Stimulated activated naive CD8-positive, alpha-beta T cell treated with anti-CD3 and anti-CD28 coated beads, Interleukin-15, amount 100 ng/mL, for 72 hours (primary cell): ENCODE results near the gene CLDN5.

Experiments
- ATAC-seq: fragments of 150-1000 bp; cut with Tn5 transposase; 2 replicates; pipeline ENCODE4 v1.10.0; 2021; ENCODE audit warnings: mild to moderate bottlenecking, moderate library complexity
- DNase-seq, 2 donors: peaks; one replicate each; pipeline ENCODE4 v3.0.0; 2021 to 2022
- H3K27ac Mint-ChIP-seq, 2 donors: one replicate each; pipeline ENCODE4 v1.8.0; 2022; ENCODE audit warnings: mild to moderate bottlenecking in 2 of 2, mixed read lengths in 2 of 2, moderate library complexity in 2 of 2
- H3K27me3 Mint-ChIP-seq: one replicate; pipeline ENCODE4 v1.8.0; 2022; ENCODE audit warnings: mixed read lengths
- H3K4me1 Mint-ChIP-seq: one replicate; pipeline ENCODE4 v1.8.0; 2022; ENCODE audit warnings: mild to moderate bottlenecking, mixed read lengths
- H3K4me3 Mint-ChIP-seq, 2 donors: one replicate each; pipeline ENCODE4 v1.8.0; 2022; ENCODE audit warnings: mild to moderate bottlenecking in 2 of 2, mixed read lengths in 2 of 2, moderate library complexity in 1 of 2
- H3K9me3 Mint-ChIP-seq, 2 donors: one replicate each; pipeline ENCODE4 v1.8.0; 2022; ENCODE audit warnings: mixed read lengths in 2 of 2

Gene CLDN5

DNA sequence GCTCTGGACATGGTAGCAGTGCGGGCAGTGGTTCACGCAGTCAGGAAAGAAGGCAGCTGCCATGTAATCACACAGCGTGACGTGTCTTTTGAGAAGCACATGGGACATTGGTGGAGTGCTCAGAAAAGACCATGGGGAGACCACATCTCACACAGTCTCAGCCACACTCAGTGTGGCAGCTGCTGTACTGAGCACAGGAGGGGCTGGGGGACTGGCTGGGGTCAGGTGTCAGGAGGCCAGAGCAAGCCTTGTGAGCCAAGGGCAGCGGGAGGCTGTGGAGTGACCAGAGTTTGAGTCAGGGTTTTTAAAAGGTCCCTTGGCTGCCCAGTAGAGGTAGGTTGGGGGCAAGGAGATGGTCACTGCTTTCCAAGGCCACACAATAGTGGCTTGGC lies 18.5 kb downstream of the CLDN5 start:
- peak overlapping the region in 1 of 2 donors; percentile 64 for H3K27ac Mint-ChIP-seq
- H3K27me3 Mint-ChIP-seq = no peaks in the 10 kb centered on the region
- no peaks in the 10 kb centered on the region for H3K9me3 Mint-ChIP-seq
- DNase-seq (no peak), ATAC-seq (peak; percentile 9)
- peaks cover 30% of the 10 kb centered on the region for H3K4me1 Mint-ChIP-seq
- H3K4me3 Mint-ChIP-seq = no peak overlapping the region

DNA sequence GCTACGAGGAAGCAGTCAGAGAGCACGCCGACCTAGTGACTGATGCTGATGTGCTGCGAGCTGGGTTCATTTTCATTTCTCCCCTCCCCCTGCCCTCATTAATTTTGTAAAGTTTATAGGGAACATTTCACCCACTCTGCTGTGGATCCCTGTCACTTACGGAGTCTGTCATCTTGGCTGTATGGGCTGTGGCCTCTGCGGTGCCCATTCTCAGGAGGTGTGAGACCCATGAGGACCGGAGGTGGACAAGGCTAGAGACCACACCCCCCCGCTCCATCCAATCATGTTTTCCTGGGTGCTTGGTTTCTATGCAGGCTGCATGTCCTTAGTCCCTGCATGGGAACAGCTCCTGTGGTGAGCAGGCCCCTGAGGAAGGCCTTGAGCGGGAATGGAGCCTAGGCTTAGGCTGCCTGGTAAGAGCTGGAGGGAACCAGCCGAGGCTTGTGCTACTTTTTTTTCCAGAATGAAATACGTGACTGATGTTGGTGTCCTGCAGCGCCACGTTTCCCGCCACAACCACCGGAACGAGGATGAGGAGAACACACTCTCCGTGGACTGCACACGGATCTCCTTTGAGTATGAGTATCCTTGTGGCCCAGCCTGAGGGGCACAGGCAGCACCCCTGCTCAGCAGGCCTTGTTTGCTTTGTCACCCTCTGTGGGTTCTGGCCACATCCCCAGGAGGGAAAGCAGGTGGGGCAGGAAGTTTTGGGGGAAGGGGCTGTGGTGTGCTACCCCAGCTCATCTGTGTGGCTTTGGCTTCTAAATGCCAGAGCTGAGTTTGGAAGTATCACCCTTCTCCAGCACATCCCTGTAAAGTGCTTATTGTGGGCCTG lies 19.1 kb downstream of the CLDN5 start:
- Mint-ChIP-seq H3K27me3 (no peaks in the 10 kb centered on the region), H3K9me3 (no peaks in the 10 kb centered on the region), H3K4me3 (no peak overlapping the region), H3K4me1 (peaks cover 30% of the 10 kb centered on the region), H3K27ac (peak overlapping the region; percentile 5 to 64)
- DNase-seq (no peak), ATAC-seq (peak; percentile 26)

DNA sequence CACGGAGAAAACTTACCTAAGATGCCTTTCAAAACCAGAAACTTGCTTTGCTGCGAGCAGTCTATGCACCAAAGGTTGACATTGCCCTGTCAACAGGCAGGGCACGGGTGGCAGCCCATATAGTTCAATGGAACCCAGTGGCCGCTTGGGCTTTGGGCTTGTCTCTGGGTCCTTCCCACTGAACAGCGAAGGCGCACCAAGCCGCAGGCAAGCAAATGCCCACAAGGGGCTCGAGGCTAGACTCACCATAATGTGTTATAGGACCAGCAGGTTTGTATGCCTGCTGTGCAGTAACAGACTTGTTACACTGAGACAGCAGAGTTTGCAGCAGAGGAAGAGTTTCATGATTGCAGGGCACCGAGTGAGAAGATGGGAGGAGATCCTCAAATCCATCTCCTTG lies 20.3 kb downstream of the CLDN5 start:
- Mint-ChIP-seq H3K27me3 (no peaks in the 10 kb centered on the region), H3K4me1 (peaks cover 30% of the 10 kb centered on the region), H3K9me3 (no peaks in the 10 kb centered on the region), H3K4me3 (no peak overlapping the region), H3K27ac (peak overlapping the region in 1 of 2 donors; percentile 27)
- DNase-seq (no peak), ATAC-seq (no peak)

DNA sequence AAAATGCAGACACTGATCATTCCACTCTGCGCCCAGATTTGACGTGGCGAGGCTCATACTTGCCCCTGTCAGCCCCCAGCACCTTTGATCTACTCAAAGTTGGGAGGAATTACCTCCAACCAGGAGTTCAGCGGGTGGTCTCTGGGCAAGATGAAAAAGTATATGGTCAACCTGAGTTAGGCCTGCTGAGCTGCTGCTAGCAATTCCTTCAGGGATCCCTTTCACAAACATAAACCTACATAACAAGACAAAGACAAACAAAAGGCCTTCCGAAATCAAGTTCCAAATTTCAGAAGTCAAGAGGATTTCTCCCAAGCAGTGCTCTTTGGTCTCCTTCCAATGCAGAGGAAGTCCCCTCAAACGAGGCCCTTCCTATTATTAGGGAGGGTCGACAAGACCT lies 20.8 kb downstream of the CLDN5 start:
- Mint-ChIP-seq H3K27me3 (no peaks in the 10 kb centered on the region), H3K9me3 (no peaks in the 10 kb centered on the region), H3K4me1 (peaks cover 30% of the 10 kb centered on the region), H3K27ac (no peak overlapping the region), H3K4me3 (no peak overlapping the region)
- no peak for DNase-seq
- ATAC-seq = no peak

DNA sequence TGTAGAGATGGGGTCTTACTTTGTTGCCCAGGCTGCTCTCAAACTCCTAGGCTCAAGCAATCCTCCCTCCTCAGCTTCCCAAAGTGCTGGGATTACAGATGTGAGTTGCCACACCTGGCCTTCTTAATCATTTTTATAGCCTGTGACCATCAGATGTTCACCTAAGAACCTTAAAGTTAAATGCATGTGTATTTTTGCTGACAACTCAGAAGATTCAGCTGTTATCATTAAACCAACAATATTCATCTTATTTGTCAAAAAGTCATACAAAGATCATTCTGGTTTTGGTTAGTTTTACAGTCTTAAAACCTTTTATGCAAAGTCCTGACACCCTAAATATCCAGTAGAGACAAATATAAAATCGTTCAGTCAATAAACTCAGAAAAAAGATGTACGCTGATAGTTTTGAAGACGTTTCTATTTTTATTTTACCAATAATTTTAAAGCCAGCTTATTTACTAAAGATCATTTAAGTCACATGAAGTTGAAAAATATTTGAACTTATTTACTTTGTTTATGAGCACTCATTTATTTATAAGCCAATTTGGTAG lies 22.2 kb downstream of the CLDN5 start:
- no peak for DNase-seq
- H3K4me1 Mint-ChIP-seq = peaks cover 30% of the 10 kb centered on the region
- H3K27me3 Mint-ChIP-seq = no peaks in the 10 kb centered on the region
- H3K27ac Mint-ChIP-seq = no peak overlapping the region
- no peak for ATAC-seq
- no peaks in the 10 kb centered on the region for H3K9me3 Mint-ChIP-seq
- no peak overlapping the region for H3K4me3 Mint-ChIP-seq

DNA sequence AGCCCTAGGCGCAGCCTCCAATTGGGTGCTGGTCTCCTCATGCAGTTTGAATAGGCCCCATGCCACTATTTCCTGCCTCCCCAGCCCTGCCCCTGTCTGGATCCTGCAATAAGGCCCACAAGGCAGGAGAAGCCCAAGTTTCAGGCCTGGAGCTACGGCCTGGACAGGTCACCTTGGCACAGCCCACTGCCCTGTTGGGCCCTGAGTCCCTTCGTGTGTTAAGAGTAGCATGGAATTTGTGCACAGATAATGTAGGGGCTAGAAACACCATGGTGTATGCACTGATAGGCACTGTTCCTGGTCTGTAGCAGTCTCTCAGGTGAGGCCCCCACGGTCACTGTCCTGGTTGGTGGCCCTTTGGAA lies 24.3 kb downstream of the CLDN5 start:
- Mint-ChIP-seq H3K9me3 (no peaks in the 10 kb centered on the region), H3K4me3 (no peak overlapping the region), H3K27me3 (no peaks in the 10 kb centered on the region), H3K4me1 (peaks cover 18% of the 10 kb centered on the region), H3K27ac (no peak overlapping the region)
- ATAC-seq (no peak), DNase-seq (no peak)

DNA sequence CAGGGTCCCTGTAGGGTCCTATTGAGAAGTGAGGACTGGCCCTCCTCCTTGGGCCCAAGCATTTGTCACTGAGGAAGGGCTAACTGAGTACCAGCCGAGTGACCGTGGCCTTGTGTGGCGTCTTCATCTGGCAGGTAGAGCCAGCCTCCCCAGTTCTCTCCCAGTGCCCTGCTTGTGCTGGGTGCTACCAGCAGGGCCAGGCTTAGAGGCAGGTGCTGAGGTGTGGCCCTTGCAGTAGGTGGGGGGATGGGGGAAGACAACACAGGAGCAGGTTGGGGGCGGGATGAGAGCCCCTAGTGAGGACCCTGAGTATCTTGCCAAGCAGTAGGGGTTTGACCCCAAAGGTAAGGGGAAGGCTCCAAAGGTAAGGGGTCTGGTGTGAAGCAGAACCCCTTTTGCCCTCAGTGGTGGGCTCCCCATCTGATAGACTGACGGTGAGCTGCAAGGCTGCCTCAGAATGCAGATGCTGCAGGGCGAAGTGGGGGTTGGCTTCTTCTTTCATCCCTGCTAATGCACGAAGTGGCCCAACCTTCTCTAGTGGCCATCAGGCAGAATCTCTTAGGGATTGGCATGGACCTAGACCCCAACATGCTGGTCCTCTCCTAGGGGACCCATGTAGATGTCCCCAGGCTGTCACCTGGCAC lies 24.9 kb downstream of the CLDN5 start:
- Mint-ChIP-seq H3K27me3 (no peaks in the 10 kb centered on the region), H3K9me3 (no peaks in the 10 kb centered on the region), H3K27ac (no peak overlapping the region), H3K4me1 (peaks cover 13% of the 10 kb centered on the region), H3K4me3 (no peak overlapping the region)
- DNase-seq (no peak), ATAC-seq (no peak)

DNA sequence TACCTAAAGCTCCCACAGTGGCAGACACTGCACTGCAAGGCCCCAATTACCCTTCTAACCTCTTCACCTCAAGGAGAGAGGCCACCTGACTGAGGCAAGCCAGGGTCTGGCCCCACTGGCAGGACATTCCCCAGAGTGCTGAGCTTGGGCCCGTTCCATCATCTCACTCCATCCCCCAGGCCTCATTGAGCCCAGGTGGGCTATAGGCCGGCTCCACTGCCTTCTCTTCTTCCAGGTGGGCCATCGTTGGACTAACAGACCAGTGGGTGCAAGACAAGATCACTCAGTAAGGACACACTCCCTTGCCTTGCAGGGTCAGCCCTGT lies 25.4 kb downstream of the CLDN5 start:
- Mint-ChIP-seq H3K4me1 (peaks cover 8% of the 10 kb centered on the region), H3K27ac (no peak overlapping the region), H3K27me3 (no peaks in the 10 kb centered on the region), H3K9me3 (no peaks in the 10 kb centered on the region), H3K4me3 (no peak overlapping the region)
- DNase-seq (no peak), ATAC-seq (no peak)

DNA sequence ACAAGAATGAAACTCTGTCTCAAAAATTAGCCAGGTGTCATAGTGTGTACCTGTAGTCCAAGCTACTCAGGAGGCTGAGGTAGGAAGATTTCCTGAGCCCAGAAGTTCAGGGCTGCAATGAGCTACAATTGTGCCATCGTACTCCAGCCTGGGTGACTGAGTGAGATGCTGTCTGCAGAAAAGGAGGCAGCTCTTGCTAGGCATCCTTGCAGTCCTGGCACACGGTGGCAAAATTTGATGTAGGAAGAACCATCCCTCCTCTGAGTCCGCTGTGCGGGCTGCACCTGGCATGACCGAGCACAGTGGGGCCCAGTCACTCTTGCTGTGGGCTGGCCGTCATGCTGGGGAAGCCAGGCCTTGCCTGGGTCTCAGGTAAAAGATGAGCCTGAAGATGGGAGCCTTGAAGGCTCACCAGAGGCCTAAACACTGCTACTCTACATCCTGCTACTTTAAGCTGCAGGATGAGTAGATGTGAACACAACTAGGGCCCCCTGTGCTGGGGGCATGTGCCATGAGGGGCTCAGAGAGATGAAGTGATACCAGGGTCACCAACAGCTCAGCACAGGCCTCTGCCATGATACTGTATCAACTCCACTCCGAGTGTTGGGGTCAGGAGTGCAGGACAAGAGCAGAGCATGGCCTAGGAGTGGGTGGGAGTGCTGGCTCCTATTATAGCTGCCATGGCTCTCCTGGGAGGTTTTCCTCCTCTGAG lies 25.9 kb downstream of the CLDN5 start:
- no peaks in the 10 kb centered on the region for H3K27me3 Mint-ChIP-seq
- H3K4me1 Mint-ChIP-seq = peaks cover 3% of the 10 kb centered on the region
- DNase-seq = no peak
- ATAC-seq = no peak
- no peak overlapping the region for H3K27ac Mint-ChIP-seq
- no peak overlapping the region for H3K4me3 Mint-ChIP-seq
- no peaks in the 10 kb centered on the region for H3K9me3 Mint-ChIP-seq

DNA sequence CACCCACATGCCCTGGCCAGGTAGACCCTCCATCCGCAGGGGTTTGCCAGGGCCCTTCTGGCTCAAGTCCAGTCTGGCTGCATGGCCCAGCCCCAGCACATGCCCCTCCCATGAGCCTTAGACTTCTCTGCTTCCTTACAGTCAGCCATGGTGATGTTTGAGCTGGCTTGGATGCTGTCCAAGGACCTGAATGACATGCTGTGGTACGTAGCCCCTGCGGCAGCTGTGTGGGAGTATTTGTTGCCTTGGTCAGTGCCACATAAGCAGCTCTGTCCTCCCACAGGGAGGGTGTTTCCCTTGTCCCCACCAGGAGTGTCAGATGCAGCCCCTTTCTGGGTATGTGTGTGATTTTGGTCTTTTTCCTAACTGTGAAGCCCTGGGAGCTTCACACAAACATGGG lies 27.0 kb downstream of the CLDN5 start:
- ATAC-seq (no peak), DNase-seq (no peak)
- Mint-ChIP-seq H3K4me3 (no peak overlapping the region), H3K4me1 (peaks cover 10% of the 10 kb centered on the region), H3K9me3 (no peaks in the 10 kb centered on the region), H3K27ac (peak overlapping the region; percentile 34 to 40), H3K27me3 (no peaks in the 10 kb centered on the region)

DNA sequence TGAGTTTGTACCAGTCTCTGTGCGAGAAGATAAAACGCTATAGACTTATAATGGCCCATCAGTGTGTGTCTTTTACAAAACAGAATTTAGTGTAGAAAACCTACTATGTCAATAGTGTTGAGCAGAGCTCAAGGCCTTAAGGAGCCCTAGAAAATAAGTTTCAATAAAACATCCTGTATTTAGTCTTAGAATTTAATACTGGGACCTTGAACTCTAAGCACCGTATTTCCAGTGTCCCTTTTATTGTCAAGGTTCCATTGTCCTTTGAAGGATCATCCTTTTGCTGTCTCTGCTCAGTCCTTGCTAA lies 27.9 kb downstream of the CLDN5 start:
- H3K9me3 Mint-ChIP-seq = no peaks in the 10 kb centered on the region
- peaks cover 15% of the 10 kb centered on the region for H3K4me1 Mint-ChIP-seq
- ATAC-seq = no peak
- no peak for DNase-seq
- H3K27me3 Mint-ChIP-seq = no peaks in the 10 kb centered on the region
- no peak overlapping the region for H3K4me3 Mint-ChIP-seq
- H3K27ac Mint-ChIP-seq = no peak overlapping the region

DNA sequence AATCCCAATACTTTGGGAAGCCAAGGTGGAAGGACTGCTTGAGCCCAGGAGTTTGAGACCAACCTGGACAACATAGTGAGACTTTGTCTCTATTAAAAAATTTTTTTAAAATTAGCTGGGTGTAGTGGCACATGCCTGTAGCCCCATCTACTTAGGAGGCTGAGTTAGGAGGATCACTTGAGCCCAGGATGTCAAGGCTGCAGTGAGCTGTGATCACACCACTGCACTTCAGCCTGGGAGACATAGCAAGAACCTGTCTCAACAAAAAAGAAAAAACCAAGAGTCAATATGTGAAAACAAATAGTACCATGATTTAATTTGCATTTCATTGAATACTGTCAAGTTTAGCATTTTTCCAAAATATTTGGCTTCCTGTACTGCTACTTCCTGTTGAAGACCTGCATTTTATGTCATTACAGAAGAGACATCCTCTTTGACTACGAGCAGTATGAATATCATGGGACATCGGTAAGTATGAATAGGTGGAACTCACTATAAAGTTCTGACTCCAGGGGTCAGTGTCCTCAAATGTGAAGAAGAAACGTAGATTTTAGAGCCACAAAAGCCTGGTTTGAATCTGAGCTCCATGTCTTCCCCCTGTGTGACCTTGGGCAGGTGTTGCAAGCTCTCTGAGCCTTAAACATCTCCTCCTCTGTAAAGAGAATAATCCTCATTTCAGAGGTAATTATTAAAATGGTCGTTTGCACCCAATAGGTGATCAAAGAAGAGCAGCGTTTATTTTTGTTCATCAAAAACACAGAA lies 28.5 kb downstream of the CLDN5 start:
- Mint-ChIP-seq H3K27me3 (no peaks in the 10 kb centered on the region), H3K4me1 (peaks cover 15% of the 10 kb centered on the region), H3K4me3 (no peak overlapping the region), H3K27ac (peak overlapping the region in 1 of 2 donors; percentile 40), H3K9me3 (no peaks in the 10 kb centered on the region)
- ATAC-seq (no peak), DNase-seq (no peak)

DNA sequence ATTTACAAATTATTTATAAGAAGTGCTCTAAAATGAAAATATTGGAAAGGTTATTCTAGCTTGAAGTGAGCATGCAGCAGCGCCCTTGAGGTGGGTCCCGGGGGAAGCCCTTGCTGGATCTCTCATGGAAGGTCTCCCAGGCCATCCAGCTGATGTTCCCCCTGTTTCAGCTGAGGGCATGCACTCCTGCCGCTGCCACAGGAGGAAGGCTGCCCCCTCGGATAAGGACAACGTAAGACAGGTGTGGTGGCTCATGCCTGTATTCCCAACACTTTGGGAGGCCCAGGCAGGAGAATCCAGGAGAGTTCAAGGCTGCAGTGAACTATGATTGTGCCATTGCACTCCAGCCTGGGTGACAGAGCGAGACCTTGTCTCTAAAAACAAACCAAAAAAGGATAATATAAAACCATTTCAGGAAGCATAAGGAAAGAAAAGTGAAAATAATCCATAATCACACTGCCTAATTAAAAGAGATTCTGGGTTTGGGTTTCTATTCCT lies 29.5 kb downstream of the CLDN5 start:
- H3K4me1 Mint-ChIP-seq = peaks cover 15% of the 10 kb centered on the region
- H3K27ac Mint-ChIP-seq = no peak overlapping the region
- no peaks in the 10 kb centered on the region for H3K27me3 Mint-ChIP-seq
- ATAC-seq = no peak
- DNase-seq = no peak
- no peak overlapping the region for H3K4me3 Mint-ChIP-seq
- H3K9me3 Mint-ChIP-seq = no peaks in the 10 kb centered on the region

DNA sequence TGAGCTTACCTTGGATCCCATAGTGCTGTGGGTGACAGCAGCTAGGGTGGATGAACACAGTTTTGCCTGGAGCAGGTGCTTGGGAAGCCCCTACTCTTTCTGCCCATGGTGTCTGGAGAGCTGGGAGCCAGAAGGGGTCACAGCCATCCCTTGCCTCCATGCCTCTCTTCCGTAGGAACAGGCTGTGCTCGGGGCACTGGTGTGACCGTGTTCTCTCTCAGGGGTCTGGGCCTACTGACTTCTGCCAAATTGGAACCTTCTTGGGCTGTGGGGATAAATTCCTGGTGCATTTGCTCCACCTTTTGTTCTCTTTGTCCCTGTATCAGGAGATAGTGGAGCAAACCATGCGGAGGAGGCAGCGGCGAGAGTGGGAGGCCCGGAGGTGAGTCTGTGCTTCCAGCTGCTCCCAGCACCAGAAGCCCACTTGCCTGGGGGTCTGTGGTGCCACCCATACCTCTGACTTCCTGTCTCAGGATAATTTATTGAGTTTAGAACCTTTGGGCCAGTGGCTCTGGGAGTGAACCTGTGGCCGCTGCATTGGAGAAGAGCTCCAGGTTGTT lies 30.1 kb downstream of the CLDN5 start:
- H3K9me3 Mint-ChIP-seq = no peaks in the 10 kb centered on the region
- peaks cover 15% of the 10 kb centered on the region for H3K4me1 Mint-ChIP-seq
- ATAC-seq = no peak
- no peaks in the 10 kb centered on the region for H3K27me3 Mint-ChIP-seq
- no peak for DNase-seq
- peak overlapping the region in 1 of 2 donors; percentile 19 for H3K27ac Mint-ChIP-seq
- H3K4me3 Mint-ChIP-seq = no peak overlapping the region

DNA sequence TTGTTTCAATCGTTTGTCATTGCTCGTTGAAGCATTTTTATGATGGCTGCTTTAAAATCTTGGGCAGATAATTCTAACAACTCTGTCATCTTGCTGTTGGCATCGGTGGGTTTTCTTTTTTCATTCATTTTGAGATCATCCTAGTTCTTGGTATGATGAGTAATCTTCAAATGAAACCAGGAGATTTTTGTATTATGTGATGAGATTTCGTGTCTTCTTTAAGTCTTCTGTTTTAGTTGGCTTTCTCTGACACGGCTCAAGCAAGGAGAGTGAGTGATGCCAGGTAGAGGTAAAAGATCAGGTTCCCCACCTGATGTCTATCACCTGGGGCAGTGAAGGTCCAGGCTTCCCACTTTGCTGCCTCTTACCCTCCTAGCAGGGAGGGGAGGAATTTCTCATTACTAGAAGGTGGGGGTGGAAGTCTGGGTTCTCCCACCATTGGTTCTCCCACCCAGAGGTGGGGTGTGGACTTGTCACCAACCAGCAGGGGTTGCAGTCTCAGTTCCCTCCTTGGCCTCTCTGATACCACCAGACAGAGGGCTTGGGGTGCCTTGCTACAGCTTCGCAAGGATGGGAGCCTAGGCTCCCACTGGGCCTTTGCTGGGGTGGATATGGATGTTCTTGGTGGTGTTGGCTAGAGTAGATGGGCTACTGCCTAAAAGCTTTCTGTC lies 31.6 kb downstream of the CLDN5 start:
- DNase-seq (no peak), ATAC-seq (no peak)
- H3K4me3 Mint-ChIP-seq = no peak overlapping the region
- H3K4me1 Mint-ChIP-seq = peaks cover 15% of the 10 kb centered on the region
- no peaks in the 10 kb centered on the region for H3K9me3 Mint-ChIP-seq
- no peaks in the 10 kb centered on the region for H3K27me3 Mint-ChIP-seq
- no peak overlapping the region for H3K27ac Mint-ChIP-seq
